HFF-Myc (cell line): ENCODE data around the gene CSTB.

ENCODE experiments used
- DNase-seq: peaks from one replicate; pipeline ENCODE4 v3.0.0-alpha.2; 2011; ENCODE audit warnings: low read depth; ENCODE audit errors: extremely low read depth
- H3K4me3 ChIP-seq: replicated peaks from 2 replicates; pipeline ENCODE4 v1.5.1; 2011; ENCODE audit warnings: low read depth, mild to moderate bottlenecking, control low read depth, low read length
- CTCF ChIP-seq: IDR thresholded peaks from 2 replicates; pipeline ENCODE4 v1.5.1; 2012; ENCODE audit warnings: mild to moderate bottlenecking, low read depth, low read length, control low read depth; ENCODE audit errors: missing control alignments

Gene CSTB

GRCh38 chr21:43818685-43819084 is 42.6 kb upstream of the CSTB start:
- H3K4me3 ChIP-seq, result no peak overlapping the region
- DNase-seq, result no peak
- no peak for TF ChIP-seq CTCF

- TF ChIP-seq CTCF, result no peak
- no peak overlapping the region for H3K4me3 ChIP-seq
- DNase-seq, result no peak
Observed at GRCh38 chr21:43817157-43818086, 41.3 kb upstream of the CSTB start.

GRCh38 chr21:43816611-43817071 is 40.5 kb upstream of the CSTB start:
- H3K4me3 ChIP-seq, result no peak overlapping the region
- no peak for TF ChIP-seq CTCF
- DNase-seq, result no peak

GRCh38 chr21:43815991-43816390 is 39.9 kb upstream of the CSTB start:
- no peak for DNase-seq
- H3K4me3 ChIP-seq, result no peak overlapping the region
- no peak for TF ChIP-seq CTCF

GRCh38 chr21:43815107-43815613 is 39.1 kb upstream of the CSTB start:
- TF ChIP-seq CTCF, result no peak
- no peak overlapping the region for H3K4me3 ChIP-seq
- no peak for DNase-seq

- TF ChIP-seq CTCF, result no peak
- H3K4me3 ChIP-seq, result no peak overlapping the region
- DNase-seq, result no peak
Observed at GRCh38 chr21:43814215-43815106, 38.4 kb upstream of the CSTB start.
